NCI-H187 (cell line): ENCODE results near the gene WDR70.
"Not testable (repeated sequence)": the region's sequence is repeated elsewhere in the genome, so short reads cannot be mapped to it uniquely, and the experiment has no call there.

Experiments
- DNase-seq, 2 experiments: peaks; one replicate each; lab custom pipeline; 2025; lab: John Stamatoyannopoulos, UW

The WDR70 gene

GRCh38 chr5:37454402-37455055 is 75.4 kb downstream of the WDR70 start:
- DNase-seq, result not testable (repeated sequence)

- not testable (repeated sequence) for DNase-seq
These were observed 84.3 kb downstream of the WDR70 start for GRCh38 chr5:37463191-37464051.

DNA sequence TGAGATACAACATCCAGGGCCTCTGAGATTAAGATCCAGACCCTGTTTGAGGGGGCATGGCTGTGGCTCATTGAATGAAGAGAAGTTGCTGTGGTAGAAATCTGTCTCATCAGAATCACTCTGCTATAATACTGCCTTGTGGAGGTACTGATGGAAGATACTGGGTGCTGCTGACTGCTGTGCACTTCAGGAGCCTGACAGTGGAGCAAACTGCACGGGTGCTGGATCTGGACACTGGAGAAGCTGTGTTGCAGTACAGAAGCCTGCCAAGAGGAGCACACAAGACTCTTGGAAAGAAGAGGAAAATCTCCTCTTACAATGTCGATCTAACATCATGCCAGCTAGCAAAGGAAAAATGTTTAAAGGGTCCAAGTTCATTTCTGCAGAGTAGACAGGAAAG is 85.5 kb downstream of the WDR70 start:
- not testable (repeated sequence) for DNase-seq

DNA sequence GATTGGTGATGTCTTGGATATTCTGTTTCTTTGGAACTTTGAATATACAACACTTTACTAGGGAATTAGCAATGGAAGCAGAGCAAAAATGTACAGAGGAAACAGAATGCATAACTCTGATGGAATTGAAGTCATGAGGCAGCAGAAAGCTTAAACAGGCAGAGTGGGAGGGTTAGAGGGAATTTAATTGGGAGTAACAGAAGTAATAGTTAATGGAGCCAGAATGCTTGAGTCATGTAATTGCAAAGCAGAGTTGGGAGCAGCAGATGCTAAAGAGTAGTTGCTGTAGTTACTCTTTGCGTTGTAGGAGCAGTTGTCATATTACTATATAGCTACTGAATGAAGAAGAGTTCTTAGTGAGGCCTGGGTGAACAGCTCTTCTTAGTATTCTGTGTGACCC is 90.3 kb downstream of the WDR70 start:
- not testable (repeated sequence) for DNase-seq

GRCh38 chr5:37471666-37472197 is 92.6 kb downstream of the WDR70 start:
- no peak for DNase-seq

DNA sequence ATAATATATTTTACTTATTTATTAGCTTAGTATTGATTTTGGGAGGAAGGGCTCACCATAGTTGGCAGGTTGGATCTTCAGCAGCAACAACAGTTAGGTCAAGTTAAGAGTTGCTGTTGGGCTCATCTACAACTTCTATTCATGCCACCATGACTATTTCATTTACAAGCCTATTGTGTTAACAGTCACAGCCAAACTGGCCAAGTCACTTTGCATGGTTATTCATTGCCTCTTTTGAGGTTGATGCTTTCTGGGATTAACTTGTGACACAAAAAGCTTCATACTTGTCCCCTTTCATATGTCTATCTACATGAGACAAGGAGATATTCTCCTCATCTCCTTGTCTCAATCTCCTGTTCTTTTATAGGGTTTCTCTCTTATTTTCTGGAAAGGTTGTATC is 98.3 kb downstream of the WDR70 start:
- DNase-seq, result no peak

DNA sequence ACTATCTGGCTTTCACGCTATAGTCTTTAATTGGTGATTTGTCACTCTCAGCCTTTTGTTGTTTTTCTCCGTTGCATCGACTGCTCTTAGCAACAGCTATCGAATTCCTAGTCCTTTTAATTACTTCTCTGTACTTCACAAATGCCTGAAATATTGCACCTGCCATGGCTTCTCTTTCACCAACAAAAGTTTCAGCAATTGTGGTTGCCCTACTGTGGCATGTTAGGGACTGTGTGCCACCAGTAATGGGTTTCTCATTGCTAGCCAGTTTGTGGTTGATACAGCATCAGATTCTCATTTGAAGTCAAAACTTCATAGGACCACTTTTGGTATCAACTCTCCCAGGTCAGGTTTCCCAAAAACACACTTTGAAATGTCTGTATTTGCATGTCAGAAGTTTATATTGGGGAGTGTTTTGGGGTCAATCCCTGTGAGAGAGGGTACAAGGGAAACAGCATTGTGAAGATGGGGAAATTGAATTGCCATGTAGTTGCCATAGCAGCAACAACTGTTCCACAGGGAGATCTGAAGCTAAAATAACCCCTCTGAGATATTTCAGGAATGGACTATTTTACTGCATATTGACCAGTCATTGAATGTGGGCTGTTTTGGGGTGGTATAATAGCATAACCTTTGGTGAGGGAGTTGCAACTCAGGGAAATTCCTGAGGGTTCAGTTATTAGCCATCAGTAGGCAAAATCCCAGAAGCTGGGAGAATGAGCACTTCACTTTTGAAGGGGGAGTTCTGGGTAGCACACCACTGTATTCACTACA is 99.2 kb downstream of the WDR70 start:
- DNase-seq, result no peak

- not testable (repeated sequence) for DNase-seq
These were observed 102.3 kb downstream of the WDR70 start for GRCh38 chr5:37481395-37481794.

DNA sequence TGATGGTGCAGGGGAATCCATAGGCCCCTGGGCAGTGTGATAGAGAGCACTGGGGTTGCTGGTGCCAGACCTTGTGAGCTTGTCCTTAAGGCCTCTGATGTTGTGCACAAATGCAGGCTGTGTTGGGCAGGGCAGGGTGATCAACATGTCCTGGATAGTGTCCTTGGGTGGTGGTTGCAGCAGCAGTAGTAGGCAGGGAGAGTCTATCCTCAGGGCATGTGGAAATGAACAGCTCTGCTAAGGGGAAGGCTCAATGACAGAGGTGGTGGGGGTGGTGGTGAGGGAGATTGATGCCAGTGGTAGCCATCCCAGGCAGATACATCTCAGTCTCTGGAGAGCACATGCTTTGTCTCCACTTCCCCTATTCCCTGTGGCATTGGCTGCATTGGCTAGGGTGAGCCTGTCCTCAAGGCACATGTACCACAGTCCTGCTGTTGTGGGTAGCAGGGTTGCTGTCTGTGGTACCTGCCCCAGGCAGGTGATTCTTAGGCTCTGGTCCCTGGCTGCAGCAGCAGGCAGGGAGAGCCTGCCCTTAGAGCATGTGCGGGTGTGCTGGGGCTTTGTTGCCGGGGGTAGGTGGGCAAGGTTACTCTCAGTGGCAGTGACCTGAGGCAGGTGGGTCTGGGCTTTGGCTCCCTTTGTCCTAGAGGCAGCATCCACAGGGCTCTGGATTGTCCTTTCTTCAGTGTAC is 111.1 kb downstream of the WDR70 start:
- DNase-seq, result no peak

DNA sequence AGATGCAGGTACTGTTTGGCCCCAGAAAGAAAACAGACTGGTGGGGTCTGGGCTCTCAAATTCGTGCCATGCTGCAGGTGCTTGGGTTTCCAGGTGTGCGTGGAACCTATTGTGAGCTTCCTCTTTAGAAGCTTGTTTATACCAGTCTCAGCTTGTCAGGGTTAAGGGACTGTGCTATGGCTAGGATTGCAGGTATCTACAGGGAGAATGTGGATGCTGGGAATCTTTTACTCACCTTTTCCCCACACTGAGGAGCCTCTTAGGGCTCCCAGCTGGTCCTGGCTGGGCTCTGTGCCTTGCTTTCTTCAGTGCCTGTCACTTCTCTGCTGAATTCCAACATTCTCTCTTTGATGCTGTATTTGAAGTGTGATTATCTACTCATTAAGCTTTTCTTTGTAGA is 111.8 kb downstream of the WDR70 start:
- no peak for DNase-seq

DNA sequence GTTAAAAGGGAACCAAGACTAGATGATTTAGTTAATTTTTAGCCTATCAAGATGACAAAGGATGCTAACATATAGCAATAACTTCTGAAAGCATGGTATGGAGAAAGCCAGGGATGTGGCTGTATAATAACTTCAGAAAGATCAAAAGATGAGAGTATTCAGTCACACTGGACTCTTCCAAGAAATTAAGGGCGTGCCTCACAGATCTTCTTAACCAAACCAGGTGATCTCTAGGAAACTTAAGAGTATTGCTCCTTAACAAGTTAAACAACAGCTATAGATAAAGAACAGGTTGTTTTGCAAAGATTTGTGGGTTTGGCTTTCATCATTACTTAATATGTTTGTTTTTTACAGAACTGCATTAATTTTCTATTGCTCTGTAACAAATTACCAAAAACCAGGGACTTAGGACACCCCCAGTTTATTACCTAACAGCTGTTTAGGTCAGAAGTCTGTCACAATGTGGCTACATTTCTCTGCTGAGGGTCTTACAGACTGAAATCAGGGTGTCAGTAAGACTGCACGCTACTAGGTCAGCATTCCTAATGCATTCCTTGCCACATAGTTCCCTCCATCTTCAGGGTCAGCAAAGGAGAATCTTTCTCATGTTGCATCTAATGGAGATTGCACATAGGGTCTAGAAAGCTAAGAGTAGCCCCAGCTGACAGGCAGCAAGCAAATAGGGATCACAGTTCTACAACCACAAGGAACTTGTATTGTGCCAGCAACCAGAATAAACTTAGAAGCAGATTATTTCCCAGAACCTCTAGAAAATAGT is 113.8 kb downstream of the WDR70 start:
- DNase-seq, result no peak

- DNase-seq, result no peak
These were observed 115.6 kb downstream of the WDR70 start for GRCh38 chr5:37494756-37495155.

DNA sequence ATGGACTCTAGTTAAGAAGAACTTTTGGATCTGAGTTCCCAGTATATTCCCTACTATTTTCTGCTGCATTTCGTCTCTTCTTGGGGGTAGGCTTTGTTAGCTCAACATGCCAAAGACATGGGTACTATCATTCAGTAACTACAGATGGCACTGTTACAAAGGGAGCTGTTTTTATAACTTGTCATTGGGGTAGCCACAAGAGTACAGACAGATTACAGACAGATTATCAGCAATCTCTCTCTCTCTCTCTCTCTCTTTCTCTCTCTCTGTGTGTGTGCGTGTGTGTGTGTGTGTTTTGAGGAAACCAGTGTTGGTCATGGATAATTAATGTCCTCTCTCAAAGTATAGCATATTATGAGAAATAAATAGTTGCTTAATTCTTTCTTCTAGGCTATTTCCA is 116.1 kb downstream of the WDR70 start:
- no peak for DNase-seq

DNA sequence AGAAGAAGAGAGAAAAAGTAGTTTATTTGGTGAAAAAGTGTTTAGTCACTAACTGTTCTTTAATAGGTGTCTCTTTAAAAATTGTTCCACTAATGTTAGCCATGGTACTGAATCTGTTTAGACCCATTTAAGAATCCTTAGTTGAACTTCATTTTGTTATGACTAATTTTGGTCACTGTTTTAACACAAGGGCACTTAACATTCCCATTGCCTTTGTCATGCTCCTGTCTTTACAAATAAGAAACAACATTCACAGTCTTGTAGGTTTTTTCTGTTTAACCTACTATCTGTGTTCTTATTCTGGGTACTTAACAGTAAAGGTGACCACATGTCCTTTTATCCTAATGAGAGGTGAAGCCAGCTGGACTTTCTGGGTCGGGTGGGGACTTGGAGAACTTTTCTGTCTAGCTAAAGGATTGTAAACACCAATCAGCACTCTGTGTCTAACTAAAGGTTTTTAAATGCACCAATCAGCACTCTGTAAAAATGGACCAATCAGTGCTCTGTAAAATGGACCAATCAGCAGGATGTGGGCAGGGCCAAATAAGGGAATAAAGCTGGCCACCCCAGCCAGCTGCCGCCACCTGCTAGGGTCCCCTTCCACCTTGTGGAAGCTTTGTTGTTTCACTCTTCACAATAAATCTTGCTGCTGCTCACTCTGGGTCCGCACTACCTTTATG is 116.7 kb downstream of the WDR70 start:
- no peak for DNase-seq

GRCh38 chr5:37496902-37497445 is 117.9 kb downstream of the WDR70 start:
- DNase-seq, result no peak

- DNase-seq, result no peak
These were observed 122.0 kb downstream of the WDR70 start for GRCh38 chr5:37501152-37501551.

DNA sequence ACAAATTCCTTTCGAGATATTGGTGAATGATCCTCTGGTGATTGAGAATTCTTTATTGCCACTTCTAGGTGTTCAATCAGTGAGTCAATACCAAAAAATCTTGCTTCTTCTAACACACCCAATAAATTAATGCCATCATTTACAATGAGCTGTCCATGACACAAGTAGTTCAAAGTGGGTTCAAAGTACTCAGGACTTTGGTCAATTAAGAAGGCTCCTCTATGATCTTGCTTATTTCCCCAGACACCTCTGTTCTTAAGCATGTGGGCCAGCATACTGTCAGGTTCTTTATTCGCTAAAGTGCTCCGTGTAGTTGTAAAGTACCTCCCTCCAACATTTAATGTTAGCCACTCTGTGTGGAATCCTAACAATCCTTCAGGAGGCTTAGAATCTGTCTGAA is 127.1 kb downstream of the WDR70 start:
- DNase-seq, result no peak

GRCh38 chr5:37506722-37507121 is 127.6 kb downstream of the WDR70 start:
- DNase-seq, result no peak

DNA sequence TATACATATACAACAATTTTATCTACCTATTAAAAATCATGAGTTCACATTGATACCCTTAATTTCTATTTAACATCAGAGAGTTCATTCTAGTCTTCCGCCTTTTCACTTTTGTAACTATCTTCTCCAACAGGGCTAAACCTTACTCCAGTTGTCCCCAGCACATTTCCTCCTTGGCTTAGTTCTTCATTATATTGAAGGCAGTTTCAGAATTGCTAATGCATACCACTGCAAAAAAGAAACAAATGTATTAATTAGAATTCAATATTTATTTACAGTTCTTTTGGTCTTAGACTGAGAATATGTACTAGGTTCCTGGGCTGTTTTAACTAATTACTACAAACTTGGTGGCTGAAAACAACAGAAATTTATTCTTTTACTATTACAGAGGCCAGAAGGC is 132.5 kb downstream of the WDR70 start:
- DNase-seq, result no peak

GRCh38 chr5:37514946-37515345 is 135.8 kb downstream of the WDR70 start:
- no peak for DNase-seq
